Osteoblast (primary cell): ENCODE data around the gene EBLN1. TPM values are rescaled to one million over a fixed set of nuclear protein-coding genes. Genes with fewer than 3 reads are reported as not detected.

Experiments
- DNase-seq: peaks from one replicate; pipeline ENCODE4 v3.0.0; 2011; ENCODE audit warnings: low spot score, mixed read lengths; ENCODE audit not compliant: insufficient read length; ENCODE audit errors: missing footprints
- H2AFZ ChIP-seq: 2 replicates; pipeline ENCODE4 v1.6.0; 2011; ENCODE audit warnings: mild to moderate bottlenecking, low read length
- H3K27ac ChIP-seq: 2 replicates; pipeline ENCODE4 v1.5.1; 2011; ENCODE audit warnings: mild to moderate bottlenecking, low read depth, low read length, moderate library complexity
- H3K27me3 ChIP-seq: 2 replicates; pipeline ENCODE4 v1.6.0; 2012; ENCODE audit warnings: mild to moderate bottlenecking, control low read depth, inconsistent platforms, low read length, moderate library complexity; ENCODE audit not compliant: insufficient read depth
- H3K36me3 ChIP-seq: 2 replicates; pipeline ENCODE4 v1.5.1; 2011; ENCODE audit warnings: mild to moderate bottlenecking, low read length, control low read depth, moderate library complexity; ENCODE audit not compliant: insufficient read depth
- H3K4me1 ChIP-seq: 2 replicates; pipeline ENCODE4 v1.5.1; 2011; ENCODE audit warnings: mild to moderate bottlenecking, low read length, control low read depth, moderate library complexity; ENCODE audit not compliant: insufficient read depth
- H3K4me2 ChIP-seq: 2 replicates; pipeline ENCODE4 v1.6.0; 2011; ENCODE audit warnings: mild to moderate bottlenecking, low read length; ENCODE audit not compliant: insufficient read depth
- H3K4me3 ChIP-seq: fragments of 200-600 bp; sonication (generic); 3 replicates; pipeline ENCODE4 v1.5.1; 2012; ENCODE audit warnings: mild to moderate bottlenecking, low read length, inconsistent platforms; ENCODE audit not compliant: insufficient read depth
- H3K79me2 ChIP-seq: 2 replicates; pipeline ENCODE4 v1.6.0; 2012; ENCODE audit warnings: mild to moderate bottlenecking, low read length, control low read depth, inconsistent platforms; ENCODE audit not compliant: insufficient read depth
- H3K9me3 ChIP-seq: 2 replicates; pipeline ENCODE4 v1.5.1; 2011; ENCODE audit warnings: low read depth, low read length, control low read depth
- H4K20me1 ChIP-seq: 2 replicates; pipeline ENCODE4 v1.6.0; 2012; ENCODE audit warnings: mild to moderate bottlenecking, low read length, control low read depth; ENCODE audit not compliant: insufficient read depth
- total RNA-seq: library from RNA; depleted of rRNA; stranded (reverse); fragments of >200 nt; gene quantifications from 2 replicates; pipeline ENCODE4 v1.2.3, GENCODE V29; 2012
- TF ChIP-seq, protein P1 (sequence below): IDR thresholded peaks from 2 replicates; pipeline ENCODE4 v1.5.1; 2011; ENCODE audit warnings: mild to moderate bottlenecking, low read depth, low read length, moderate library complexity; ENCODE audit errors: extremely low read depth

Gene EBLN1
- total RNA-seq, 1 donor, result not detected

DNA sequence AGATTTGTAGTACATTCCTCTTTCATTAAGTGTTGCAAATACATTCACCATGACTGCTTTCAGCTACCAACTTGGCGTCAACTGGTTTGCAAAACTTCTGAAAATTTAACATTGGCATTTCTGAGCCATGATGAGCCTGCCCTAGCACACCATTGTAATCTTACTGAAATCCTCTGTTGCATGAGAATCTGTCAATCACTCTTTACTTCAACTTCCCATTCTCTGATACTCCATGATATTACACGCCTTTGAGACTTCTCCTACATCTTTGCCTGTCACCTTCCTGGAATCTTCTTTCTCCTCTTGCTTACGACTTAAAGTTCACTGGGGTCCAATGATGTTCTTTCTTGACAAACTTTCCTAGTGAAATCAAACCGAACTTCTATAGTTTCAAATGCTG is 32.2 kb downstream of the EBLN1 start:
- no peaks in the 10 kb centered on the region for H3K27me3 ChIP-seq
- H3K79me2 ChIP-seq, result no peaks in the 10 kb centered on the region
- DNase-seq, result no peak
- H3K9me3 ChIP-seq, result no peaks in the 10 kb centered on the region
- H3K4me3 ChIP-seq, result no peak overlapping the region
- H4K20me1 ChIP-seq, result no peaks in the 10 kb centered on the region
- no peak overlapping the region for H3K27ac ChIP-seq
- H2AFZ ChIP-seq, result no peak overlapping the region
- H3K4me2 ChIP-seq, result no peak overlapping the region
- H3K36me3 ChIP-seq, result no peaks in the 10 kb centered on the region
- no peaks in the 10 kb centered on the region for H3K4me1 ChIP-seq
- TF ChIP-seq, protein P1, sequence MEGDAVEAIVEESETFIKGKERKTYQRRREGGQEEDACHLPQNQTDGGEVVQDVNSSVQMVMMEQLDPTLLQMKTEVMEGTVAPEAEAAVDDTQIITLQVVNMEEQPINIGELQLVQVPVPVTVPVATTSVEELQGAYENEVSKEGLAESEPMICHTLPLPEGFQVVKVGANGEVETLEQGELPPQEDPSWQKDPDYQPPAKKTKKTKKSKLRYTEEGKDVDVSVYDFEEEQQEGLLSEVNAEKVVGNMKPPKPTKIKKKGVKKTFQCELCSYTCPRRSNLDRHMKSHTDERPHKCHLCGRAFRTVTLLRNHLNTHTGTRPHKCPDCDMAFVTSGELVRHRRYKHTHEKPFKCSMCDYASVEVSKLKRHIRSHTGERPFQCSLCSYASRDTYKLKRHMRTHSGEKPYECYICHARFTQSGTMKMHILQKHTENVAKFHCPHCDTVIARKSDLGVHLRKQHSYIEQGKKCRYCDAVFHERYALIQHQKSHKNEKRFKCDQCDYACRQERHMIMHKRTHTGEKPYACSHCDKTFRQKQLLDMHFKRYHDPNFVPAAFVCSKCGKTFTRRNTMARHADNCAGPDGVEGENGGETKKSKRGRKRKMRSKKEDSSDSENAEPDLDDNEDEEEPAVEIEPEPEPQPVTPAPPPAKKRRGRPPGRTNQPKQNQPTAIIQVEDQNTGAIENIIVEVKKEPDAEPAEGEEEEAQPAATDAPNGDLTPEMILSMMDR, result no peak

DNA sequence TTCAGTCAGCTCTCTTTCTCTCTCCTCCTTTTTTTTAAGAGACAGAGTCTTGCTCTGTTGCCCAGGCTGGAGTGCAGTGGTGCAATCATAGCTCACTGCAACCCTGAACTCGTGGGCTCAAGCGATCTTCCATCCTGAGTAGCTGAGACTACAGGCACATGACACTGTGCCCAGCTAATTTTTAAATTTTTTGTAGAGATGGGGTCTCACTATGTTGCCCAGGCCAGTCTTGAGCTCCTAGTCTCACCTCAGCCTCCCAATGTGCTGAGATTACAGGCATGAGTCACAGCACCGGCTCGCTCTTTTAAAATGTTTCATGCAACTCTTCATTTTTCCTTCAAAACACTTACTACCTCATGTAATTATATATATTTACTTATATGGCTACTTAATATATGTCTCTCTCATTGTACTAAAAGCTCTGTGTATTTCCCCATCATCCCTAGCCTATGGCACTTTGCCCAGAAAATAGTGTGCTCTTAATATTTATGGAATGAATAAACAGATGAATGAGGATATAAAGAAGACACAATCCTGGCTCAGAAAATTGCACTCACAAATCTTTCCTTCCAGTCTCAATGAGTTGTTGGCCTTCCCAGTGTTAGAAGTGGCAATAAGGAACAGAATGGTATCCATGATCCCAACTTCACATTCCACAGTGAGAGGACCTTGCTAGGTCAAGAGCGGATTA is 33.9 kb downstream of the EBLN1 start:
- no peak for DNase-seq

DNA sequence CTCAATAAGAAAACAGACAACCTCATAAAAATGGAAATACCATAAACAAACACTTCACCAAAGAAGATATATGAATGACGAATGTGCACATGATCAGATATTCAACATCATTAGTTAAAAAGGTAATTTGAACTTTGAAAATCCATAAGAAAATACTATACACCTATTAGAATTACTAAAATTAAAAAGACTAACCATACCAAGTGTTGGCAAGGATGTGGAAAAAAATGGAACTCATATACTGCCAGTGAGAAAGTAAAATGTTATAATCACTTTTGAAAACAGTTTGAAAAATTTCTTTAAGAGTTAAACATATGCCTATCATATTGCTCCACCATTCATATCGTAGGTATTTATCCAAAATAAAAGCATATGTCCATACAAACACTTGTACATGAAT is 37.1 kb downstream of the EBLN1 start:
- H3K27me3 ChIP-seq, result no peaks in the 10 kb centered on the region
- no peak overlapping the region for H3K27ac ChIP-seq
- no peaks in the 10 kb centered on the region for H3K36me3 ChIP-seq
- no peaks in the 10 kb centered on the region for H3K9me3 ChIP-seq
- no peak overlapping the region for H3K4me3 ChIP-seq
- no peak overlapping the region for H2AFZ ChIP-seq
- H3K4me1 ChIP-seq, result no peaks in the 10 kb centered on the region
- no peaks in the 10 kb centered on the region for H3K79me2 ChIP-seq
- TF ChIP-seq, protein P1, result no peak
- no peak overlapping the region for H3K4me2 ChIP-seq
- DNase-seq, result no peak
- H4K20me1 ChIP-seq, result no peaks in the 10 kb centered on the region

More for the DNA sequence above, 33.9 kb downstream of the EBLN1 start:
- H3K4me3 ChIP-seq, result no peak overlapping the region
- H3K27me3 ChIP-seq, result no peaks in the 10 kb centered on the region
- no peak overlapping the region for H2AFZ ChIP-seq
- H3K9me3 ChIP-seq, result no peaks in the 10 kb centered on the region
- H4K20me1 ChIP-seq, result no peaks in the 10 kb centered on the region
- H3K4me2 ChIP-seq, result no peak overlapping the region
- H3K27ac ChIP-seq, result no peak overlapping the region
- no peaks in the 10 kb centered on the region for H3K4me1 ChIP-seq
- no peaks in the 10 kb centered on the region for H3K36me3 ChIP-seq
- H3K79me2 ChIP-seq, result no peaks in the 10 kb centered on the region
- TF ChIP-seq, protein P1, result no peak

- TF ChIP-seq, protein P1, result no peak
- Histone ChIP-seq H3K27me3 (no peaks in the 10 kb centered on the region), H3K4me1 (no peaks in the 10 kb centered on the region), H3K4me2 (no peak overlapping the region), H2AFZ (no peak overlapping the region), H3K9me3 (no peaks in the 10 kb centered on the region), H3K36me3 (no peaks in the 10 kb centered on the region), H3K4me3 (no peak overlapping the region), H3K79me2 (no peaks in the 10 kb centered on the region), H3K27ac (no peak overlapping the region), H4K20me1 (no peaks in the 10 kb centered on the region)
- DNase-seq, result no peak
Measured at GRCh38 chr10:22174442-22174841, 43.4 kb downstream of the EBLN1 start.
